Endothelial cell of hepatic sinusoid (primary cell): ENCODE results near the gene GLTP.

Source experiments
- in situ Hi-C: cut with HindIII; loops from 2 replicates; pipeline ENCODE4 v1.10.0; 2017; ENCODE audit warnings: low sequenced_read_pairs

GLTP gene

GRCh38 chr12:109847142-109847735 lies 33.1 kb downstream of the GLTP start:
- in situ Hi-C loops: no loop called here

- in situ Hi-C loops: no loop called here
These were observed 34.5 kb downstream of the GLTP start for GRCh38 chr12:109845824-109846205.

- in situ Hi-C loops: no loop called here
These were observed 35.1 kb downstream of the GLTP start for GRCh38 chr12:109844983-109845823.

- in situ Hi-C loops: no loop called here
These were observed 36.2 kb downstream of the GLTP start for GRCh38 chr12:109844091-109844490.

- in situ Hi-C loops: no loop called here
These were observed 38.3 kb downstream of the GLTP start for GRCh38 chr12:109842021-109842420.

GRCh38 chr12:109841356-109841755 lies 39.0 kb downstream of the GLTP start:
- in situ Hi-C loops: no loop called here

- in situ Hi-C loops: no loop called here
These were observed 39.9 kb downstream of the GLTP start for GRCh38 chr12:109840305-109841074.

- in situ Hi-C loops: no loop called here
These were observed 40.9 kb downstream of the GLTP start for GRCh38 chr12:109839444-109839843.

GRCh38 chr12:109836916-109837315 lies 43.4 kb downstream of the GLTP start:
- in situ Hi-C loops: no loop called here

- in situ Hi-C loops: no loop called here
These were observed 44.5 kb downstream of the GLTP start for GRCh38 chr12:109835827-109836226.

GRCh38 chr12:109833307-109834189 lies 46.8 kb downstream of the GLTP start, which contains the start of gene TRPV4:
TRPV4 (minus strand) TSS chr12:109833398; CDS start chr12:109814796, 18,602 bp downstream.
- in situ Hi-C loops: no loop called here

- in situ Hi-C loops: no loop called here
These were observed 47.6 kb downstream of the GLTP start for GRCh38 chr12:109832541-109833306.

GRCh38 chr12:109831929-109832328 lies 48.4 kb downstream of the GLTP start:
- in situ Hi-C loops: no loop called here

GRCh38 chr12:109831365-109831764 lies 49.0 kb downstream of the GLTP start:
- in situ Hi-C loops: no loop called here

- in situ Hi-C loops: no loop called here
These were observed 49.6 kb downstream of the GLTP start for GRCh38 chr12:109830718-109831117.

GRCh38 chr12:109830267-109830666 lies 50.1 kb downstream of the GLTP start:
- in situ Hi-C loops: no loop called here

- in situ Hi-C loops: no loop called here
These were observed 50.7 kb downstream of the GLTP start for GRCh38 chr12:109829667-109830066.

GRCh38 chr12:109828754-109829511 lies 51.4 kb downstream of the GLTP start:
- in situ Hi-C loops: no loop called here
